ENCODE results near the gene PSME1.

DNA sequence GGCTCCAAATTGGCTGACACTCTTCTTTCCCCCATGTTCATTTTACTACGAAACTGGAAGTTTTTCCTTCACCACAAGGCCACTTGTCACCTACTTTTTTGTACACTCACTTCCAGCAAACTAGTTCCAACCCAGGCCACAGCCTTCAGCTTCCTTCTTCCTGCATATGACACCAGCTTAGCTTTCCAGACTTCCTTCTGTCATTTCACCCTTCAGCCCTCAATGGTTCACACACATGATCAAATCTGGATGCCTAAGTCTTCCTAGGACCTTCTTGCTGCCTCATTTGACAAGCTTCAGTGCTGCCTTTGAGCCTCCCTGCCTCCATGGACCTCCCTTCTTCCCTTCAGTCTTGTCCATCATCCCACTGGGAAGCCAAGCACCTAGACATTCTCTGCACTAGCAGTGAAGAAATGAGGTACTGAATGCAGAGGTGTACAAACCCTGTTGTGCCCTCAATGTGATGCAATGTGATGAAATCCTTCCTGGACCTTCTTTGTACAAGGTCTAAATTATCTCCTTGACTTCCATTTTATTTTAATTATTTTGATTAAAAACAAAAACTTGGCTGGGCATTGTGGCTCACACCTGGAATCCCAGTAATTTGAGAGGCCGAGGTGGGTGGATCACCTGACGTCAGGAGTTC is 31.6 kb downstream of the PSME1 start:
- no peak for TF ChIP-seq EZH2 (IDR thresholded peaks at IDR 0.05; ENCODE audit: borderline replicate concordance, low read depth, low read length, severe bottlenecking)
- TF ChIP-seq, protein P1, sequence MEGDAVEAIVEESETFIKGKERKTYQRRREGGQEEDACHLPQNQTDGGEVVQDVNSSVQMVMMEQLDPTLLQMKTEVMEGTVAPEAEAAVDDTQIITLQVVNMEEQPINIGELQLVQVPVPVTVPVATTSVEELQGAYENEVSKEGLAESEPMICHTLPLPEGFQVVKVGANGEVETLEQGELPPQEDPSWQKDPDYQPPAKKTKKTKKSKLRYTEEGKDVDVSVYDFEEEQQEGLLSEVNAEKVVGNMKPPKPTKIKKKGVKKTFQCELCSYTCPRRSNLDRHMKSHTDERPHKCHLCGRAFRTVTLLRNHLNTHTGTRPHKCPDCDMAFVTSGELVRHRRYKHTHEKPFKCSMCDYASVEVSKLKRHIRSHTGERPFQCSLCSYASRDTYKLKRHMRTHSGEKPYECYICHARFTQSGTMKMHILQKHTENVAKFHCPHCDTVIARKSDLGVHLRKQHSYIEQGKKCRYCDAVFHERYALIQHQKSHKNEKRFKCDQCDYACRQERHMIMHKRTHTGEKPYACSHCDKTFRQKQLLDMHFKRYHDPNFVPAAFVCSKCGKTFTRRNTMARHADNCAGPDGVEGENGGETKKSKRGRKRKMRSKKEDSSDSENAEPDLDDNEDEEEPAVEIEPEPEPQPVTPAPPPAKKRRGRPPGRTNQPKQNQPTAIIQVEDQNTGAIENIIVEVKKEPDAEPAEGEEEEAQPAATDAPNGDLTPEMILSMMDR (IDR thresholded peaks at IDR 0.05; ENCODE audit: borderline replicate concordance, extremely low read depth, low read length, poor library complexity, severe bottlenecking), result no peak
